ENCODE measurements around the gene ADAM17. TPM values are rescaled to one million over a fixed set of nuclear protein-coding genes. Genes with fewer than 3 reads are reported as not detected.

The ADAM17 gene
- total RNA-seq, 4 donors from 2014 or later = 12.9 to 17.7 (median 14.9) TPM

- no peak overlapping the region for H3K27ac ChIP-seq (replicated peaks in 1 of 4)
- H3K9me3 ChIP-seq = no peaks in the 10 kb centered on the region
- no peak overlapping the region for H3K4me3 ChIP-seq
- H3K4me1 ChIP-seq = peaks cover 0 to 14% (median 9%) of the 10 kb centered on the region in 4 donors
- TF ChIP-seq POLR2AphosphoS5 (IDR thresholded peaks at IDR 0.05) (no peak), POLR2A (IDR thresholded peaks at IDR 0.05; ENCODE audit: low read depth) (no peak), CTCF (IDR thresholded peaks at IDR 0.05) (no peak), EP300 (IDR thresholded peaks at IDR 0.05) (no peak)
- no peak for DNase-seq (ENCODE audit: extremely low spot score)
- H3K27me3 ChIP-seq = no peaks in the 10 kb centered on the region
- WGBS = 96% methylated on average over 3 of the region's 3 CpGs
- peaks cover 14 to 66% (median 43%) of the 10 kb centered on the region in 4 donors for H3K36me3 ChIP-seq
- intact Hi-C loops (cut with DNase I) = no loop called here
Observed at GRCh38 chr2:9461079-9461478, 94.6 kb downstream of the ADAM17 start.

DNA sequence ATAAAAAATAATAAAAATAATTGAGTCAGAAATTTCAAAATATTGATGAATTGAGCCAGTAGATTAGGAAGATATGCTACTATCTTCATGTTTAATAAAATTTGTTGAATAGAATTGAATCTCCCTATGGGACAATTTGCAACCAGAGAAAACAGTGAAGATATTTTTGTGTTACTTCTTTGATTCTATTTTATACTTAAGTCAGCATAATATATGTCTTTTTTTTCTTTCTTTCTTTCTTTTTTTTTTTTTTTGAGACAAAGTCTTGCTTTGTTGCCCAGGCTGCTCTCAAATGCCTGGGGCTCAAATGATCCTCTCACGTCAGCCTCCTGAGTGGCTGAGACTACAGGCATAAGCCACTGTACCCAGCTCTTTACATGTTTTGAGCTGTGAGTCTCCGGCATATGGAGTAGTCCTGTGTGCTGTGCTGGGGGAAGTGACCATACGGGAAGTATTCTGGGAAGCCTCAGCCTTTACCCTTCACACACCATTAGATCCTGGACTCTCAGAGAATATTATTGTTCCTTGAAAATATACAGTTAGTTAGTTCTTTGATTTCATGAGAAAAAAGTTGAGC is 95.1 kb downstream of the ADAM17 start:
- Histone ChIP-seq H3K4me3 (no peak overlapping the region), H3K27me3 (no peaks in the 10 kb centered on the region), H3K9me3 (no peaks in the 10 kb centered on the region), H3K36me3 (peaks cover 14 to 67% (median 43%) of the 10 kb centered on the region in 4 donors), H3K4me1 (peaks cover 0 to 14% (median 9%) of the 10 kb centered on the region in 4 donors), H3K27ac (replicated peaks in 1 of 4) (no peak overlapping the region)
- TF ChIP-seq POLR2A (IDR thresholded peaks at IDR 0.05; ENCODE audit: low read depth) (no peak), EP300 (IDR thresholded peaks at IDR 0.05) (no peak), POLR2AphosphoS5 (IDR thresholded peaks at IDR 0.05) (no peak), CTCF (IDR thresholded peaks at IDR 0.05) (no peak)
- intact Hi-C loops (cut with DNase I) = no loop called here
- no peak for DNase-seq (ENCODE audit: extremely low spot score)
- WGBS = 93% methylated on average over 3 of the region's 3 CpGs

DNA sequence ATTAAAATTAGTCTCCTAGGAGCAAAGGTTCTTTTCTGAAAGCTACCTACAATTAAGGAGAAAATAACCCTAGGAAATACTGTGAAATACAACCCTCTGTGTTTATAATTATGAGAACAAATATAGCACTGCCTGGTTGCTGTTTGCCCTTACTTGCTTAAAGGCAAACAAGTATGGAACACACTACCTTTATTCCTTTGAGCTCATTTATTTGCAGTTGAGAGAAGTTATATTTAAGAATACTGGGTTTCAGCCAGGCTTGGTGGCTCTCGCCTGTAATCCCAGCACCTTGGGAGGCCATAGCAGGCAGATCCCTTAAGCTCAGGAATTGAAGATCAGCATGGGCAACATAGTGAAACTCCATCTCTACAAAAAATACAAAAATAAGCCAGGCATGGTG is 104.4 kb downstream of the ADAM17 start:
- peaks cover 26 to 88% (median 69%) of the 10 kb centered on the region in 4 donors for H3K36me3 ChIP-seq
- no peaks in the 10 kb centered on the region for H3K4me1 ChIP-seq
- TF ChIP-seq POLR2A (IDR thresholded peaks at IDR 0.05; ENCODE audit: low read depth) = no peak
- TF ChIP-seq POLR2AphosphoS5 (IDR thresholded peaks at IDR 0.05) = no peak
- TF ChIP-seq EP300 (IDR thresholded peaks at IDR 0.05) = no peak
- no peak for TF ChIP-seq CTCF (IDR thresholded peaks at IDR 0.05)
- no peak overlapping the region for H3K27ac ChIP-seq (replicated peaks in 1 of 4)
- WGBS = 94% methylated on average over 1 of the region's 1 CpG
- H3K27me3 ChIP-seq = no peaks in the 10 kb centered on the region
- H3K9me3 ChIP-seq = no peaks in the 10 kb centered on the region
- DNase-seq (ENCODE audit: extremely low spot score) = no peak
- intact Hi-C loops (cut with DNase I) = no loop called here
- H3K4me3 ChIP-seq = no peak overlapping the region

- intact Hi-C loops (cut with DNase I) = no loop called here
- 96% methylated on average over 7 of the region's 7 CpGs for WGBS
- Histone ChIP-seq H3K4me3 (no peak overlapping the region), H3K9me3 (no peaks in the 10 kb centered on the region), H3K27ac (replicated peaks in 1 of 4) (no peak overlapping the region), H3K27me3 (no peaks in the 10 kb centered on the region), H3K36me3 (peaks cover 52 to 90% (median 78%) of the 10 kb centered on the region in 4 donors), H3K4me1 (no peaks in the 10 kb centered on the region)
- no peak for DNase-seq (ENCODE audit: extremely low spot score)
- no peak for TF ChIP-seq EP300 (IDR thresholded peaks at IDR 0.05)
- TF ChIP-seq POLR2AphosphoS5 (IDR thresholded peaks at IDR 0.05) = no peak
- no peak for TF ChIP-seq POLR2A (IDR thresholded peaks at IDR 0.05; ENCODE audit: low read depth)
- TF ChIP-seq CTCF (IDR thresholded peaks at IDR 0.05) = no peak
Observed at GRCh38 chr2:9445089-9445488, 110.5 kb downstream of the ADAM17 start.

DNA sequence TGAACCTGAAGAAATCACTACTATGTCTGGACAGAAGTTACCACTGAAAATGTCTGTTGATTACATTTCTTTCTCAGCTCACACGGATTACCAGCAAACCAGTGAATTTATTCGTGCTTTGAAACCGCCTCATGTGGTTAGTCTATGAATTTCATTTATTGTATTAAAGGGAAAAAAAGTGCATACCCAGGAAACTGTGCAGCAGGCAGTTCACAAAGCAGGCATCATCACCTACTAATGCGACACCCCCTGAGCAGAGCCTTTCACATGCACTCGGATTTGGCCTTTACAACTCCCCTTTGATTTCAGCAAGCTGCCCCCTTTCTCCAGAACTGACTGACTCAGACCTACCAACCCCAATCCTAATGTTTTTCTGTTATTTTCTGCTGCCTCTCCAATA is 112.1 kb downstream of the ADAM17 start:
- TF ChIP-seq CTCF (IDR thresholded peaks at IDR 0.05) = no peak
- no peak for TF ChIP-seq POLR2AphosphoS5 (IDR thresholded peaks at IDR 0.05)
- no peak for TF ChIP-seq POLR2A (IDR thresholded peaks at IDR 0.05; ENCODE audit: low read depth)
- no peak for TF ChIP-seq EP300 (IDR thresholded peaks at IDR 0.05)
- no peaks in the 10 kb centered on the region for H3K4me1 ChIP-seq
- no peaks in the 10 kb centered on the region for H3K27me3 ChIP-seq
- intact Hi-C loops (cut with DNase I) = no loop called here
- no peak overlapping the region for H3K4me3 ChIP-seq
- H3K27ac ChIP-seq (replicated peaks in 1 of 4) = no peak overlapping the region
- DNase-seq (ENCODE audit: extremely low spot score) = no peak
- H3K36me3 ChIP-seq = peaks cover 47 to 90% (median 78%) of the 10 kb centered on the region in 4 donors
- WGBS = 84% methylated on average over 5 of the region's 5 CpGs
- H3K9me3 ChIP-seq = no peaks in the 10 kb centered on the region

Data from esophagus muscularis mucosa (tissue), 4 donors.